ENCODE measurements around the gene ARHGAP27.

DNA sequence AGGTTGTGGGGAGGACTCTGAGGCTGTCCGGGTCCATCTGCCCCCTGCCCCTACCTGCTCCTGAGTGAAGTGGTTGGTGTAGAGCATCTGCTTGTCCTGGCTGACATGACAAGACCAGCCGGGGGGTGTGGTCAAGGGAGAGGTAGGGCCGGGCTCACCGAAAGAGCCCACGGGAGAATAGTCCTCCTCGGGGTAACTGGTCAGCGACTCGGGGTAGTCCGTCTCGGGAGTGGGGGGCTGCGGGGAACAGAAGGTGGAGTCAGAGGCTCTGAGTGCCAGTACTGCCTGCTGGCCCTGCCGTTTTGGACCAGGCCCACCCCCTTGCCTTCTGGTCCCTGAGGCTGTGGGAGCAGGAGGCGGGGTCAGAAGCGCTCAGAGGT, 27.8 kb downstream of the ARHGAP27 start:
- TF ChIP-seq POLR2A (IDR thresholded peaks at IDR 0.05) (no peak), CTCF (IDR thresholded peaks at IDR 0.05) (no peak), POLR2AphosphoS5 (IDR thresholded peaks at IDR 0.05) (no peak)

Data from upper lobe of left lung (tissue), 4 donors.